ENCODE results near the gene DAD1.
"Not testable (repeated sequence)": the region's sequence is repeated elsewhere in the genome, so short reads cannot be mapped to it uniquely, and the experiment has no call there.

The DAD1 gene

GRCh38 chr14:22598099-22598895 is 9.3 kb upstream of the DAD1 start, which contains the start of gene ABHD4:
TSS of gene ABHD4 (plus strand) at chr14:22598300. CDS start at chr14:22598307, 7 bp downstream.
- peak; percentile 77 to 82 for DNase-seq

DNA sequence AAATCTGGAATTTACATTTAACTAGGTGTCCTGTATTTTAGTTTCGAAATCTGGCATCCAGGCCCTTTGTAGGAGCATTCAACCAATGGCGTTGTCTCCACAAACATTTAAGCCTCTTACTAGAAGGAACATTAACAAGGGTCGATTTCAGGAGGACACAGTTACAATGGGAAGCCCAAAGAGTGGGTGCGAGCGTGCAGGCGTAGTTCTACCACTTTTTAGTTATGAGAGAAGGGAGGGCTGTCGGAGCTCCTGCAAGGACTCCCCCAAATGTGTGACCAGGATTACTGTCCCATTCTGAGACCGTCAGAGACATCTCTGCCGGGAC is 8.7 kb upstream of the DAD1 start:
- DNase-seq: no peak

GRCh38 chr14:22597265-22597664 is 8.2 kb upstream of the DAD1 start:
- DNase-seq: no peak

GRCh38 chr14:22596354-22596879 is 7.4 kb upstream of the DAD1 start:
- no peak for DNase-seq

- DNase-seq: no peak
These were observed 5.2 kb upstream of the DAD1 start for GRCh38 chr14:22594156-22594716.

GRCh38 chr14:22593601-22594000 is 4.6 kb upstream of the DAD1 start:
- no peak for DNase-seq

DNA sequence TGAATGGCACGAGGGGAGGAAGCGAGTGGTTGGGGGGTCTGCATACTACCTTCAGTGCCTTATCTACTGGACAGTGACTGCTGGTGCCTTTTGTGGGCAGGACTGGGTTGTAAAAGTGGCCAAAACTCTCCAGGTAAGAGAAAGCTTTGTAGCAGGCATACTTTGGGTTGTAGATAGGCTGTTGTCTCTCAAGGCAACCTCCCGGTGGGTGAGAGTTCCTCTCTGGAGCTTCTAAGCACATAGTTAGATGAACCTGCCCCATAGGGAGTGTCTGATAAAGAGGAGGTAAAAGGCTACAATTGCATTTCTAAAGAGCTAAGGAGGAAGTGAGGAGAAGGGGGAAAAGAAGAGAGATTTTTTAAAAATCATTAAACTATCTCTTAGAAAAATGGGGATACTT is 4.2 kb upstream of the DAD1 start:
- no peak for DNase-seq

GRCh38 chr14:22588526-22589095 is 413 bp downstream of the DAD1 start:
- DNase-seq: no peak

GRCh38 chr14:22587677-22588422 is 1.2 kb downstream of the DAD1 start:
- not testable (repeated sequence) for DNase-seq

DNA sequence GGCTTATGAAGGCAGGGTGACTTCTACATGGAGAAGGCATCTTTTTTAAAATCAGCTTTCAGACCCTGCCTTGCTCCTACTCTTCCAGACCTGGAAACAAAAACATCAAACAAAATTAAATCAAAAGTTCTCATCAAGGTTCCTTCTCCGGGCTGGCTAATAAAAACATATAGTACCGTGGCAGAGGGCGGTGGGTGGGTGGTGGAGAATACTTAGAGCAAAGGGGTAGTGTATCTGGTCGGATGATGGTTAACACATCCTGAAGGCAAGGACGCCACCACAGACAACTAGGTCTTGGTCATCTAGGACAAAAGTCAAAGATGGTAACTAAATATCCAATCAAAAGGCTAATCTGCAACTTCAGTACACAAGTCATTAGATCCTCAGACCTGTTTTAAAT is 1.8 kb downstream of the DAD1 start:
- DNase-seq: no peak

- DNase-seq: no peak
These were observed 5.0 kb downstream of the DAD1 start for GRCh38 chr14:22583994-22584393.

GRCh38 chr14:22580625-22581024 is 8.4 kb downstream of the DAD1 start:
- DNase-seq: no peak

GRCh38 chr14:22579881-22580280 is 9.1 kb downstream of the DAD1 start:
- DNase-seq: no peak

DNA sequence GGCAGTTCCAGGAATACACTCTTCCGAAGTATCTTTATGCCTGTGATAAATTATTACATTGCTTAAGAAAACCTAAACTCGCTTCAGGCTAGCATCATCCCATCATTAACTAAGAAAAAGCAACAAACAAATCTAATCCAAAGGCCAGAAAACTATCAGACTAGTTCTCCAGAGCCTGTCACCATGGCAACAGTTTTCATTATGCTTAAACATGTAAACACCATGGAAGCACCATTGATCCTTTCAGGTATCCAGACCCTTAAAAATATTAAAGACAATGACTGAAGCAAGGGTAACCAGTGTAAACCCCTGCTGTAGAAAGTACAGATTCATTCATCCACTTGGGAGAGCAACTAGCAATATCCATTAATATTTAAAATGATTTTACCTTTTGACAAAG is 9.8 kb downstream of the DAD1 start:
- DNase-seq: no peak

- DNase-seq: no peak
These were observed 11.6 kb downstream of the DAD1 start for GRCh38 chr14:22577334-22577908.

DNA sequence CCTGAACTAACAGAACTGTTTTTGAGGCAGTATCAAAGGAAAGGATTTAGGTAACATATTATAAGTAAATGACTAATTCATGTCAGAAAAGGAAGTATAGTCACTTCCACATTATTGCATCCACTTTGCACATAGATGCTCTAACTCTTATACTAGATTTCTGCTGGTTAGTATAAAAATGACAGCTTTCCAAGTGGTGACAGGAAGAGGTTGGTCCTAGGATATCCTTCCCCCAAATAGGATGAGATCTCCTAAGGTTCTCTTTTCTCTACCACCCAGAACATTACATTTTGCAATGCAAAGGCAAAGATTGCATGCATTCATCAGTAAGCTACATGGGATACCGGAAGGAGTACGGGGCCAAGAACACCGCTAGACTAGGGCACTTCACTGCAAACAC is 15.2 kb downstream of the DAD1 start:
- no peak for DNase-seq

GRCh38 chr14:22572562-22573058 is 16.4 kb downstream of the DAD1 start:
- no peak for DNase-seq

GRCh38 chr14:22570132-22570949 is 18.7 kb downstream of the DAD1 start:
- peak; percentile 55 to 77 for DNase-seq

DNA sequence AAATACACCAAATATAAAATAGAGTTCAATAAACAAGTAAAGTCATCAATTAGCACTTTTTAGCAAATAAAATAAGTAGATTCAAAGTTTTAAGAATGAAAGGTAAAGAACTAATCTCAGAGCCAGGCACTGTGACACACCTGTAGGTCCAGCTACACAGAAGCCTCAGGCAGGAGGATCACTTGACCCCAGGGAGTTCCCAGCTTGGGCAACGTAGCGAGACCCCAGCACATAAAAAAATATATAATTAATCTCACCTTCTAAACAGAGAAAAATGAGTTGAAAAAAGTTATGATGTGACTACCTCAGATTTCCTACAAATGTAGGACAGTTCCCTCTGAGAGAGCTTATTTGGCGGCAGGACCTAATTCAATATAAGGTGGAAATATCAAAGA is 19.3 kb downstream of the DAD1 start:
- no peak for DNase-seq

DNA sequence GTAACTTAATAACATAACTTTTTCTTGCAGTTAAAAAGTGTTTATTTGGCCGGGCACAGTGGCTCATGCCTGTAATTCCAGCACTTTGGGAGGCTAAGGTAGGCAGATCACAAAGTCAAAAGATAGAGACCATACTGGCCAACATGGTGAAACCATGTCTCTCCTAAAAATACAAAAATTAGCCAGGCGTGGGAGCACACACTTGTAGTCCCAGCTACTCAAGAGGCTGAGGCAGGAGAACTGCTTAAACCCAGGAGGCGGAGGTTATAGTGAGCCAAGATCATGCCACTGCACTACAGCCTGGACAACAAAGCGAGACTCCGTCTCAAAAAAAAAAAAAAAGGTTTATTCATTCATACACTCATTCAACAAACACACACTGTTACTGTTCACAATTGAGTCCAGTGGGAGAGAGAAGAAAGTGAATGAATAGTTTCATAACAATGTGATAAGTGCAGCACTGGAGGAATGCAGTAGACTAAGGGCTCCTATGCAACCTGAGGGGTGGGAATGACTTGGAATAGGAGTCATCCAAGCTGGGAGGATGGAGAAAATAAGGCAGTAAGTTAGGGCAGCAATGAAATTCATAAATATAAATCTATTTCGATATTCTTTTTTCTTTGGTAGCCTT is 19.8 kb downstream of the DAD1 start:
- no peak for DNase-seq

- no peak for DNase-seq
These were observed 21.6 kb downstream of the DAD1 start for GRCh38 chr14:22567437-22567836.

All from hippocampal formation (tissue), 2 donors.